ENCODE measurements around the gene SEMA5B. TPM values are rescaled to one million over a fixed set of nuclear protein-coding genes. Genes with fewer than 3 reads are reported as not detected.

Gene SEMA5B
- total RNA-seq, 1 experiment from 2014 or later: not detected

- no TSS peak for BruUV-seq (replicated peaks)
- no peak overlapping the region for H3K4me3 Mint-ChIP-seq (ENCODE audit: low read depth, unreplicated experiment)
- H3K27ac Mint-ChIP-seq (ENCODE audit: unreplicated experiment): no peak overlapping the region
- intact Hi-C loops (cut with micrococcal nuclease; ENCODE audit: unreplicated experiment): loop anchor here (5.0 kb wide), 1 partner anchor 84 kb away; no protein-coding TSS in a partner anchor
- no peaks in the 10 kb centered on the region for H3K4me1 Mint-ChIP-seq (ENCODE audit: low read depth, unreplicated experiment)
- CTCF ChIA-PET: interaction anchor here (0.6 to 1.2 kb wide), 2 partner anchors 87 to 1777 kb away, joined by 4 to 5 read pairs; no protein-coding TSS in a partner anchor
- DNase-seq: no peak
- H3K36me3 Mint-ChIP-seq (ENCODE audit: insufficient read depth, unreplicated experiment): no peaks in the 10 kb centered on the region
- no peaks in the 10 kb centered on the region for H3K9me3 Mint-ChIP-seq (ENCODE audit: low read depth, unreplicated experiment)
- no peak for TF ChIP-seq CTCF (IDR thresholded peaks at IDR 0.05; ENCODE audit: unreplicated experiment)
- H3K27me3 Mint-ChIP-seq (ENCODE audit: unreplicated experiment): peaks cover 14% of the 10 kb centered on the region
Measured at GRCh38 chr3:122941228-122942206, 86.0 kb downstream of the SEMA5B start.

GRCh38 chr3:122940628-122941086 is 86.9 kb downstream of the SEMA5B start:
- no peaks in the 10 kb centered on the region for H3K4me1 Mint-ChIP-seq (ENCODE audit: low read depth, unreplicated experiment)
- H3K4me3 Mint-ChIP-seq (ENCODE audit: low read depth, unreplicated experiment): no peak overlapping the region
- CTCF ChIA-PET: no interaction called here
- intact Hi-C loops (cut with micrococcal nuclease; ENCODE audit: unreplicated experiment): loop anchor here (5.0 kb wide), 1 partner anchor 83 kb away; no protein-coding TSS in a partner anchor
- H3K36me3 Mint-ChIP-seq (ENCODE audit: insufficient read depth, unreplicated experiment): no peaks in the 10 kb centered on the region
- H3K27me3 Mint-ChIP-seq (ENCODE audit: unreplicated experiment): peaks cover 14% of the 10 kb centered on the region
- no peaks in the 10 kb centered on the region for H3K9me3 Mint-ChIP-seq (ENCODE audit: low read depth, unreplicated experiment)
- no TSS peak for BruUV-seq (replicated peaks)
- H3K27ac Mint-ChIP-seq (ENCODE audit: unreplicated experiment): no peak overlapping the region
- no peak for DNase-seq
- no peak for TF ChIP-seq CTCF (IDR thresholded peaks at IDR 0.05; ENCODE audit: unreplicated experiment)

GRCh38 chr3:122938783-122939425 is 88.7 kb downstream of the SEMA5B start:
- CTCF ChIA-PET: no interaction called here
- no peaks in the 10 kb centered on the region for H3K4me1 Mint-ChIP-seq (ENCODE audit: low read depth, unreplicated experiment)
- DNase-seq: no peak
- no TSS peak for BruUV-seq (replicated peaks)
- intact Hi-C loops (cut with micrococcal nuclease; ENCODE audit: unreplicated experiment): no loop called here
- no peaks in the 10 kb centered on the region for H3K36me3 Mint-ChIP-seq (ENCODE audit: insufficient read depth, unreplicated experiment)
- H3K27ac Mint-ChIP-seq (ENCODE audit: unreplicated experiment): no peak overlapping the region
- no peaks in the 10 kb centered on the region for H3K9me3 Mint-ChIP-seq (ENCODE audit: low read depth, unreplicated experiment)
- TF ChIP-seq CTCF (IDR thresholded peaks at IDR 0.05; ENCODE audit: unreplicated experiment): no peak
- H3K4me3 Mint-ChIP-seq (ENCODE audit: low read depth, unreplicated experiment): no peak overlapping the region
- H3K27me3 Mint-ChIP-seq (ENCODE audit: unreplicated experiment): no peaks in the 10 kb centered on the region

GRCh38 chr3:122937745-122938144 is 89.8 kb downstream of the SEMA5B start:
- intact Hi-C loops (cut with micrococcal nuclease; ENCODE audit: unreplicated experiment): no loop called here
- CTCF ChIA-PET: no interaction called here
- Mint-ChIP-seq H3K4me1 (ENCODE audit: low read depth, unreplicated experiment) (no peaks in the 10 kb centered on the region), H3K36me3 (ENCODE audit: insufficient read depth, unreplicated experiment) (no peaks in the 10 kb centered on the region), H3K4me3 (ENCODE audit: low read depth, unreplicated experiment) (no peak overlapping the region), H3K27me3 (ENCODE audit: unreplicated experiment) (peaks cover 9% of the 10 kb centered on the region), H3K9me3 (ENCODE audit: low read depth, unreplicated experiment) (no peaks in the 10 kb centered on the region), H3K27ac (ENCODE audit: unreplicated experiment) (no peak overlapping the region)
- no TSS peak for BruUV-seq (replicated peaks)
- no peak for TF ChIP-seq CTCF (IDR thresholded peaks at IDR 0.05; ENCODE audit: unreplicated experiment)
- DNase-seq: no peak

Data from Calu3 (cell line).